Activated CD4-positive, alpha-beta T cell treated with anti-CD3 and anti-CD28 coated beads for 24 hours (primary cell): Measurements from ENCODE around the gene SCN1A.
"Not testable (repeated sequence)": the region's sequence is repeated elsewhere in the genome, so short reads cannot be mapped to it uniquely, and the experiment has no call there.

ENCODE experiments used
- DNase-seq, 2 donors: peaks; one replicate each; pipeline ENCODE4 v3.0.0-alpha.2; 2020; ENCODE audit warnings: low read depth in 2 of 2

Gene SCN1A

DNA sequence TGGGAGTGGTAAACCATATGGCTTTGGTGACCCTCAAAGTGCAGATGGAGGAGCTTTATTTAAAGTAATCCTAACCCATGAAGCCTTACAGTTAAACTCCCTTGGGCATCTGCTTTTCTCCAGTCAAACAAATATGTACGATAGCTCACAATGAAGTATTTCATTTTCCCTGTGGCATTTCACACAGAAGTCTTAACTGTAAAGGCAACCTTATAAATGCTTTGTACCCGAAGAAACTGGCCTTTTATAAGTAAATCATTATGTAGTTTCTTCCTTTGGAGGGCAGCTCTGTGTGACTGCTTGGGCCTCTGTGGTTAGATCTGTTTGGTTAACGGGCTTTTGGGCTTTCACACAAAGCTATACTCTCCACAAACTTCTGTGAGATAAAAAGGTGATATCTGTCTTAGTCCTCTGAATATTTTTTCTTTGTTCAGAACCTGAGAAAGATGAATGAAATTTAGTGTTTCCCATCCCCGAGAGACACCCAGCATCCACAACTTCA lies 46.6 kb downstream of the SCN1A start:
- no peak for DNase-seq

DNA sequence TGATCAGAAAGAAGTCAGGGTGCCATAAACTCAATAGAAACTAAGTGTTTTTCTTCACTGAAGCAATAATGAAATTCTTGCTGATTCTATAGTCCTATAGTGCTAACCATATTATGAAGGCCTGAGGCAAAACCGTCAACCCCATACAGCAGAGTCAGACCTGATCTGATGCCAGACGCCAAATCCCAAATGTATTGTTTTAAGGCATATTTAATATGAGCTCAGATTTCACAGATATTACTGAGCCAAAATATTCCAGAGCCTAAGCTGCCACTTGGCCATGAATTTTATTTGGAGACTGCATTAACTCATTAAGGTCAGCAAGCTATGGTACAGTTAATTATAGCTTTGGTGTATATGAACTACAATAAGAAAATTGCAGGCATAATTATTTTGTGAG lies 53.4 kb downstream of the SCN1A start:
- no peak for DNase-seq

DNA sequence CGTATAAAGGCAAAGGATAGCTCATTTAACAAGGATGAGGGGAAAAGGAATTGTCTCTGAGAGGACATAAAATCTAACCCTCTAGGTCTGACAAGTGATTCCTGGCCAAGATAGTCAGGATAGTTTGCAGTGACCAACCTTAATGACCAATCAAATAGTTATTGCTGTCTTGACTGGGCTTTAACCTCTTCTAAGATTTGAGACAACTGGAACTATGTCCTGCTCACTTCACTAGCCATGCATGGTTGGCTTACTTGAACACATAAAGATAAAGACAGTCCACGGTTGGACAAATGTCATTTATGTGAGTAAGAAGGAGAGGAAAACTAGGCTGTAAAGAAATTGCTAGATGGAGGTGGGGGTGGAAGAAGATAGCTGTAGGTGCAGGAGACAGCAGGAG lies 53.8 kb downstream of the SCN1A start:
- DNase-seq = no peak

GRCh38 chr2:166070231-166070630 lies 57.6 kb downstream of the SCN1A start:
- DNase-seq = no peak

DNA sequence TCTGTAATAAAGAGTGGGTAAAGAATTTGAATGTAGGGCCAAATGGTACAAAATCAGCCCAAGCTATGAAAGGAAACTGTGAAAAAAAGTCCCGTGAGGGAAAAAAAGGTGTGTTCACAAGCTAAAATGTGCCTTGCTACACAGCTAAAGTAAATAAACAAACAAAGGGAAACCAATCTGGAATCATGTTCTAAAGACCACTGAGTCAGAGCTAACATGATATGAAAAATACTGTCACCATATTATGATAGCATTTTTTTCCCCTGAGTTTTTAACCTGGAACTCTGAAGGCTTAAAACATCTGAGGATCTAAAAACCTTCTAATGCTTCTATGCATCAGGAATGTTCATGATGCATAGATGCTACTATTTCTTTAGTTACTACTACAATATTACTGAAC lies 58.8 kb downstream of the SCN1A start:
- no peak for DNase-seq

DNA sequence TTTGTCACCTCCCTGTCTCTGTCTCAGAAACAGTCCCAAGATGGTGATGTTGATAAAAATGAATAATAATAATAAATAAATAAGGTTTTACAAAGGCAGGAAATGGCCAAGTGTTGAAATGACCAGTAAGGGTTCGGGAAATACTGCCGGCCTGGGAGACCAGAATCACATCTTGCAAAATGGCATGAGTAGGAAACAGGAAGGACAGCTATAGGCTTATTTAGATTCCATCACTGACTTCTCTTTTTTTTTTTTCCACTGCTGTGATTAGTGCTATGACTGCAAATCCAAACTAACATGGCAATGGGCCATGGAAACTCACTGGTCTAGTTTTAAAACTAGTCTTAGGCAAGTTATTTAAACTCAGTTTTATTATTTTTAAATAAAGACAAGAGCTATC lies 60.6 kb downstream of the SCN1A start:
- no peak for DNase-seq

- DNase-seq = no peak
These were observed 67.6 kb downstream of the SCN1A start for GRCh38 chr2:166060191-166060590.

GRCh38 chr2:166057370-166058164 lies 70.3 kb downstream of the SCN1A start:
- DNase-seq = no peak

GRCh38 chr2:166044853-166045483 lies 82.9 kb downstream of the SCN1A start:
- DNase-seq = no peak

GRCh38 chr2:166042768-166043390 lies 84.9 kb downstream of the SCN1A start:
- DNase-seq = no peak

DNA sequence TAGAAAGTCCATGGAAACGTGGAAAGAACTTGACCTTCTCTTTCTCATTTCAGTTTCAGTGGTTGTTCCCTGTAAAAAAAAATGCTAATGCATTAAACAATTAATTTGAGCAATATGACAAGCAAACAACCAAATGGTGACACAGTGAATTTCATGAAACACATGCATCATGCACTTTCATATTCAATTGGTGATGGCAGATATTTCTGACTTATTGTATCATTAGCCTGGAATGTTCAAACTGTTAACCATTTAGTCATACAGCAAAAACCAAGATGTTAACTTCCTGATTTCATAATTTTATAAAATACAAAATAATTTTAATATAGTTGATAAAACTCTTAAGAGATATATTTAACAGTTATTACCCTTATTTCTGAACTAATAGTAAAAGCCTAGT lies 85.5 kb downstream of the SCN1A start:
- no peak for DNase-seq

GRCh38 chr2:166041613-166042012 lies 86.2 kb downstream of the SCN1A start:
- no peak for DNase-seq

DNA sequence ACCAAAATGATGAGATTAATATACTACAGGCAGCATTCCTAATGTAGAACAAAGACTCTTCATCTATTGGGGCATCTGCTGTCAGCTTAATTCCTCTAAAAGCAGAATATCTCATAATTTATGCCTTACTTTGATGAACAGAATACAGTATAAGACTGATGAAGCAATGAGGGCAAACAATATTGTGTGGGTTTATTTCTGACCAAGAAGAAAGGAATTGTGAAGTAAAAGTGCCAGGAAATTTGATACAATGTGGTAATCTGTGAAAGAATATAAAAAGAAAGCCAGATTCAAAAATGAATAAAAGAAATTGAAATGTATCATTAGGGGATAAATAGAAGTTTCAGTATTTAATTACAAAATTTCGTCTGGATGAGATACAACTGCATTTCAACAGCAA lies 95.5 kb downstream of the SCN1A start:
- DNase-seq = no peak

DNA sequence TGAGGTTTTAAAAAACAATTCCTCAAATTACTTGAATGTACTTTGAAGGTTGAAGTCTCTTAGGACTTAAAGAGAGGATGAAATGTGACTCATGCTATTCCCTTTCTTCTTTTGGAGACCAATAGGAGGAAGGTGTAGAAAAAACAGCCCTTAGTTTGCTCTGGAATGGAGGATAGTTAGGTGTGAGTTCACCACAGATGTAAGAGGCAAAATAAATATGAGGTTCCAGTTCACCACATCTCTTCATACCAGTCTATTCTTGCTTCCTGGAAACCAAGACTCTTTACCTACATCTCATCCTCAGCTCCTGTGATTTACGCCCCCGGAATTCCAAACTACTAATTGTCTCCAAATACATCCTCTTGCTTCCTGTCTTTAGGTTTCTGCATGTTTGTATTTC lies 96.8 kb downstream of the SCN1A start:
- DNase-seq = no peak

- no peak for DNase-seq
These were observed 102.5 kb downstream of the SCN1A start for GRCh38 chr2:166025313-166025712.

- no peak for DNase-seq
These were observed 110.6 kb downstream of the SCN1A start for GRCh38 chr2:166017208-166017607.

- no peak for DNase-seq
These were observed 113.9 kb downstream of the SCN1A start for GRCh38 chr2:166013878-166014277.

DNA sequence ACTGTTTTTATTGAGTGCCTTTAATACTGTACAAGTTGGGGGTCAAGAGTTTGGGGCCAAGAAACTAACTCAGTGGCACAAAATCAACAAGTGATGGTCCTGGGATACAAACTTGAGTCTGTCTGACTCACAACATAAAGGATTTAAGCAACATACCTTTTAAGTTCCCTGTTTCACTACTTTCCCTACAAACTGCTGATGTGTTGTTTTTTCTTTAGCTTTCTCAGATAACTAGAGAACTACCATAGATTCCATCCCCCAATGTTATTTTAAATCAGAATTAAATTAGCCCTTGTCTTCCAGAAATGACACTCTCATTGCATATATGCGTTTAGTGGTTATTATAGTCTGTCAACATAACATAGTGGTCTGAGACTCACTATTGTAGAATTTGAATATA lies 116.2 kb downstream of the SCN1A start:
- DNase-seq = no peak

DNA sequence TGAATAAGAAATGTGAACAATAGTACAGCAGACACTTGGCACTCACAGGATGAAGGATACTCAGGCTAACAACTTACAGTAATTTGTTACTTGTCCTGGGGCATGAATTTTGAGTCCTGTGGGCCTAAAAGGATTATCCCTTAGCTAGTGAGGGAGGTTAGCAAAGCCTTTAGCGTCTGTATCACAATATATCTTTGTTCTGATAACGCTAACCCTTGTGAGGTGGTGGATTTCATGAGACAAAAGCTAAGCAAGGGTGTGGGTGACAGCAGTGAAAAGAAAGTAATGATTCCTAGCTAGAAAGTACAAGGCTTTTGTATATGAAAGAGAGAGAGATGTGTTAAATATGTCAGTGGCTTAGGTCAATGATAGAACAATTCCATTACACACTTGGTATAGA lies 127.4 kb downstream of the SCN1A start:
- DNase-seq = no peak

- no peak for DNase-seq
These were observed 137.0 kb downstream of the SCN1A start for GRCh38 chr2:165990846-165991245.

DNA sequence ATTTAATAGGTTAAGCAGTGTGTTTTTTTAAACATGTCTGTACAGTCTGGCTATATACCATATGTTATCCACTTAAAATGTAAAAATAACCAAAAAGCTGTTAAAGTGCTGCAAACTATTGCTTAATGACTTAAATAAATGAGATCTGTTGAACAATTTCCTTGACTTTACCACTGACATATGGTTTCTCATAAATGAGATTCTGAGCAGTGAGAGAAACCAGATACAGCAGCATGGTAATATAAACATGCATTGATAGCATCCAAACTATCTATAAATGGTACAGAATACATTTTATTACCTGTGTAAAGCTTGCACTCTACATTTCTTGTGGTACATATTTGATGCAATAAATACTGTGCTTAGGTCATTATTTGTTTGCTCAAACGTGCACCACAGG lies 138.0 kb downstream of the SCN1A start:
- DNase-seq = no peak

GRCh38 chr2:165985120-165985519 lies 142.7 kb downstream of the SCN1A start:
- no peak for DNase-seq

DNA sequence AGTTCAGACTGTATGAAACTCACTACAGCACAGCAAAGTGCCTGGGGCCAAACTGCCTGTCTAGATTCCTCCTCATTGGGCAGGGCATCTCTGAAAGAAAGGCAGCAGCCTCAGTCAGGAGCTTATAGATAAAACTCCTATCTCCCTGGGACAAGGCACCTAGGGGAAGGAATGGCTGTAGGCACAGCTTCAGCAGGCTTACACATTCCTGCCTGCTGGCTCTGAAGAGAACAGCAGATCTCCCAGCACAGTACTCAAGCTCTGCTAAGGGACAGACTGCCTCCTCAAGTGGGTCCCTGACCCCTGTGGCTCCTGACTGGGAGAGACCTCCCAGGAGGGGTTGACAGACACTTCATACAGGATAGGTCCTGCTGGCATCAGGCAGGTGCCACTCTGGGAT lies 155.7 kb downstream of the SCN1A start:
- not testable (repeated sequence) for DNase-seq
